GM12878 (cell line): ENCODE results near the gene LMNTD2. TPM values are rescaled to one million over a fixed set of nuclear protein-coding genes. Genes with fewer than 3 reads are reported as not detected.
"Not testable (repeated sequence)": the region's sequence is repeated elsewhere in the genome, so short reads cannot be mapped to it uniquely, and the experiment has no call there.

ENCODE experiments used
- ATAC-seq: fragments of 200-7000 bp; cut with Tn5 transposase; 3 replicates; pipeline ENCODE4 v1.9.1; 2020; ENCODE audit warnings: mild to moderate bottlenecking, moderate library complexity
- BruUV-seq: library from RNA; stranded (reverse); fragments of 400-500 nt; replicated peaks from 2 replicates; lab custom pipeline; 2021; lab: Mats Ljungman, UMichigan
- CTCF ChIA-PET: fragments of 300-600 bp; sonication (Branson Sonifier 250); formaldehyde crosslinking; extraction: SDS; loops from one replicate; lab custom pipeline; 2021; ENCODE audit warnings: inconsistent platforms; lab: Yijun Ruan, JAX
- POLR2A ChIA-PET: fragments of 350-600 bp; formaldehyde crosslinking; extraction: SDS; loops from one replicate; lab custom pipeline; 2021; ENCODE audit warnings: inconsistent platforms; lab: Charles Lee
- RAD21 ChIA-PET: fragments of 300-600 bp; sonication (Branson Sonifier 250); formaldehyde crosslinking; loops from one replicate; lab custom pipeline; 2023; ENCODE audit warnings: antibody characterized with exemption; ENCODE audit not compliant: unreplicated experiment; lab: Charles Lee
- SMC1A ChIA-PET: fragments of 300-600 bp; sonication (Branson Sonifier 250); formaldehyde crosslinking; loops from one replicate; lab custom pipeline; 2023; ENCODE audit not compliant: unreplicated experiment, uncharacterized antibody; lab: Charles Lee
- DNase-seq: peaks from one replicate; pipeline ENCODE4 v3.0.0-alpha.2; 2011; ENCODE audit warnings: low read depth, low spot score
- FAIRE-seq: peaks from 3 replicates; lab custom pipeline; 2011; peaks lifted over from hg19 to GRCh38; lab: Jason Lieb, UNC
- H2AFZ ChIP-seq: 2 replicates; pipeline ENCODE4 v1.6.0; 2011; ENCODE audit warnings: low read depth, low read length, control low read depth; ENCODE audit not compliant: control insufficient read depth
- H3K27ac ChIP-seq: 2 replicates; pipeline ENCODE4 v1.5.1; 2011; ENCODE audit warnings: control low read depth; ENCODE audit not compliant: control insufficient read depth, insufficient read depth
- H3K27me3 ChIP-seq, 2 experiments: replicated peaks in 1 of 2; 2 replicates each; pipeline versions ENCODE4 v1.6.0 to v1.6.1; 2011; ENCODE audit warnings: low read length in 1 of 2; ENCODE audit not compliant: control insufficient read depth in 2 of 2, insufficient read depth in 2 of 2
- H3K36me3 ChIP-seq, 2 experiments: 2 replicates each; pipeline ENCODE4 v1.5.1; 2011; ENCODE audit warnings: low read length in 1 of 2; ENCODE audit not compliant: control insufficient read depth in 2 of 2, insufficient read depth in 2 of 2
- H3K4me1 ChIP-seq: 2 replicates; pipeline ENCODE4 v1.6.1; 2011; ENCODE audit warnings: mild to moderate bottlenecking, low read length, moderate library complexity, mixed read lengths; ENCODE audit not compliant: control insufficient read depth, insufficient read depth
- H3K4me2 ChIP-seq: 2 replicates; pipeline ENCODE4 v1.6.0; 2011; ENCODE audit warnings: control low read depth; ENCODE audit not compliant: control insufficient read depth, insufficient read depth
- H3K4me3 ChIP-seq: fragments of 200-600 bp; sonication (generic); 2 replicates; pipeline ENCODE4 v1.5.1; 2016
- H3K79me2 ChIP-seq: 2 replicates; pipeline ENCODE4 v1.6.0; 2011; ENCODE audit warnings: low read length; ENCODE audit not compliant: control insufficient read depth, insufficient read depth
- H3K9ac ChIP-seq: 2 replicates; pipeline ENCODE4 v1.8.0; 2011; ENCODE audit warnings: low read length, control low read depth, mixed read lengths; ENCODE audit not compliant: control insufficient read depth, insufficient read depth
- H3K9me3 ChIP-seq: replicated peaks from 3 replicates; pipeline ENCODE4 v1.5.1; 2011; ENCODE audit warnings: mild to moderate bottlenecking, low read length; ENCODE audit not compliant: control insufficient read depth, insufficient read depth
- H4K20me1 ChIP-seq: 2 replicates; pipeline ENCODE4 v1.6.0; 2011; ENCODE audit not compliant: control insufficient read depth, insufficient read depth
- BCLAF1 ChIP-seq: fragments of 450-650 bp; IDR thresholded peaks from 2 replicates; pipeline ENCODE4 v1.6.1; 2017; ENCODE audit warnings: antibody characterized with exemption, mild to moderate bottlenecking, moderate library complexity
- BHLHE40 ChIP-seq, 2 experiments: fragments of 450-650 bp in 1 of 2; IDR thresholded peaks; 2 replicates each; pipeline ENCODE4 v1.6.1; 2011 to 2017; ENCODE audit warnings: low read depth in 2 of 2, borderline replicate concordance in 1 of 2, improper control_type of control experiment in 1 of 2, low read length in 1 of 2, mild to moderate bottlenecking in 1 of 2
- FOXK2 ChIP-seq: fragments of 450-650 bp; IDR thresholded peaks from 2 replicates; pipeline ENCODE4 v1.6.1; 2017; ENCODE audit warnings: mild to moderate bottlenecking, moderate library complexity
- MYC ChIP-seq: IDR thresholded peaks from 2 replicates; pipeline ENCODE4 v1.6.1; 2011; ENCODE audit warnings: mild to moderate bottlenecking, low read length, moderate library complexity, inconsistent platforms; ENCODE audit not compliant: insufficient read depth, insufficient replicate concordance, insufficient read length, severe bottlenecking
- NFIC ChIP-seq: IDR thresholded peaks from 2 replicates; pipeline ENCODE4 v1.6.1; 2012; ENCODE audit warnings: low read depth, mild to moderate bottlenecking, inconsistent platforms, low read length, moderate library complexity
- NR2F1 ChIP-seq: fragments of 450-650 bp; conservative IDR thresholded peaks from 2 replicates; pipeline ENCODE4 v1.6.1; 2017; ENCODE audit warnings: mild to moderate bottlenecking
- RAD51 ChIP-seq: fragments of 450-650 bp; IDR thresholded peaks from 2 replicates; pipeline ENCODE4 v1.6.1; 2016; ENCODE audit warnings: moderate library complexity, mild to moderate bottlenecking, inconsistent platforms
- STAT3 ChIP-seq: IDR thresholded peaks from 2 replicates; pipeline ENCODE4 v1.6.1; 2011; ENCODE audit warnings: low read depth, low read length, improper control_type of control experiment
- ZNF687 ChIP-seq: fragments of 450-650 bp; IDR thresholded peaks from 2 replicates; pipeline ENCODE4 v1.6.1; 2017; ENCODE audit warnings: mild to moderate bottlenecking, moderate library complexity
- WGBS: methylation state at CpG from one replicate; pipeline ENCODE4 v1.1.6; 2016; ENCODE audit warnings: low lambda C conversion rate; ENCODE audit not compliant: insufficient replicate concordance, insufficient coverage; ENCODE audit errors: missing lambda C conversion rate; 5-methylcytosine and 5-hydroxymethylcytosine counted together
- in situ Hi-C: fragments of 300-500 bp; cut with MboI; formaldehyde crosslinking; loops from 9 replicates; pipeline ENCODE4 v1.14.3; 2018; ENCODE audit warnings: mixed read lengths
- intact Hi-C: fragments of 100-400 bp; cut with micrococcal nuclease; formaldehyde crosslinking; loops from one replicate; pipeline ENCODE4 v1.14.2; 2022; ENCODE audit not compliant: unreplicated experiment
- polyA plus RNA-seq, 11 experiments: library from polyadenylated mRNA; depleted of rRNA in 4 of 11; unstranded in 6 of 11; stranded (reverse) in 5 of 11; fragments of >200 nt; fragmentation: Nextera tagmentation in 4 of 11; fragmentation: Illumina TruSeq in 1 of 11; extraction: Ambion mirVana in 4 of 11; extraction: Trizol in 1 of 11; gene quantifications; 1 replicate in 1 of 11; 2 replicates in 10 of 11; pipeline versions ENCODE4 v1.2.1 to v1.2.3, GENCODE V29; 2011 to 2016; ENCODE audit warnings: inconsistent platforms in 2 of 11, missing spikeins in 2 of 11, low read depth in 1 of 11
- total RNA-seq, 4 experiments: library from RNA; depleted of rRNA in 3 of 4; stranded (reverse); fragments of >200 nt in 3 of 4; fragmentation: Illumina TruSeq in 1 of 4; extraction: Trizol in 1 of 4; gene quantifications; 2 replicates each; pipeline versions ENCODE4 v1.2.1 to v1.2.3, GENCODE V29; 2013 to 2021

Gene LMNTD2
- total and polyA plus RNA-seq, 10 of the 15 experiments (the other 5 are each of a cell fraction or from before 2014, with no cell fraction given): 0.22 to 4.1 (median 1.3) TPM; not detected in 2

- BruUV-seq, H3K9me3 ChIP-seq, POLR2A ChIA-PET, FAIRE-seq, RAD21 ChIA-PET, H3K4me2 ChIP-seq, H3K9ac ChIP-seq, CTCF ChIA-PET, SMC1A ChIA-PET, ATAC-seq, H2AFZ ChIP-seq: not testable (repeated sequence)
- 54% methylated on average over 13 of the region's 14 CpGs for WGBS
- Histone ChIP-seq H3K4me1 (peaks cover 23% of the 10 kb centered on the region), H4K20me1 (peaks cover 14% of the 10 kb centered on the region), H3K79me2 (peaks cover 28% of the 10 kb centered on the region)
- TF ChIP-seq RAD51 (peak; percentile 92), BHLHE40 (IDR thresholded peaks at IDR 0.05; ENCODE audit: borderline replicate concordance in 1 of 2, low read depth in 2 of 2, low read length in 1 of 2) (peak in 1 of 2 experiments; percentile 56; a peak in 2 of 4 replicates)
- TF ChIP-seq, all 136 proteins: peak for 2; not testable (repeated sequence) for 134
- DNase-seq, H3K27me3 ChIP-seq, H3K27ac ChIP-seq, intact Hi-C loops, H3K36me3 ChIP-seq, in situ Hi-C loops, H3K4me3 ChIP-seq: not testable (repeated sequence)
These were observed 13.6 kb upstream of the LMNTD2 start for GRCh38 chr11:574031-574570.

- no TSS peak for BruUV-seq
- H4K20me1 ChIP-seq: peaks cover 12% of the 10 kb centered on the region
- SMC1A ChIA-PET: no interaction called here
- no peak overlapping the region for H3K9ac ChIP-seq
- peaks cover 23% of the 10 kb centered on the region for H3K79me2 ChIP-seq
- H3K27me3 ChIP-seq: peaks cover 0 to 3% of the 10 kb centered on the region in 2 experiments; a peak in 2 of 4 replicates
- peaks cover 21% of the 10 kb centered on the region for H3K4me1 ChIP-seq
- no peaks in the 10 kb centered on the region for H3K9me3 ChIP-seq
- DNase-seq (no peak), ATAC-seq (no peak), FAIRE-seq (no peak)
- no peaks in the 10 kb centered on the region; a peak in 2 of 4 replicates for H3K36me3 ChIP-seq
- no peak overlapping the region for H3K27ac ChIP-seq
- in situ Hi-C loops: no loop called here
- CTCF ChIA-PET: no interaction called here
- 47% methylated on average over 16 of the region's 16 CpGs for WGBS
- RAD21 ChIA-PET: no interaction called here
- no peak overlapping the region for H3K4me3 ChIP-seq
- intact Hi-C loops: no loop called here
- POLR2A ChIA-PET: no interaction called here
- no peak overlapping the region for H3K4me2 ChIP-seq
- H2AFZ ChIP-seq: no peak overlapping the region
- TF ChIP-seq NR2F1: no peak
- TF ChIP-seq BCLAF1: no peak
- TF ChIP-seq NFIC: no peak
- no peak for TF ChIP-seq ZNF687
- no peak for TF ChIP-seq MYC
- no peak for TF ChIP-seq FOXK2
- TF ChIP-seq STAT3: no peak
These were observed 12.7 kb upstream of the LMNTD2 start for GRCh38 chr11:573146-573759.
